Measurements from ENCODE around the gene PPP6R3.

DNA sequence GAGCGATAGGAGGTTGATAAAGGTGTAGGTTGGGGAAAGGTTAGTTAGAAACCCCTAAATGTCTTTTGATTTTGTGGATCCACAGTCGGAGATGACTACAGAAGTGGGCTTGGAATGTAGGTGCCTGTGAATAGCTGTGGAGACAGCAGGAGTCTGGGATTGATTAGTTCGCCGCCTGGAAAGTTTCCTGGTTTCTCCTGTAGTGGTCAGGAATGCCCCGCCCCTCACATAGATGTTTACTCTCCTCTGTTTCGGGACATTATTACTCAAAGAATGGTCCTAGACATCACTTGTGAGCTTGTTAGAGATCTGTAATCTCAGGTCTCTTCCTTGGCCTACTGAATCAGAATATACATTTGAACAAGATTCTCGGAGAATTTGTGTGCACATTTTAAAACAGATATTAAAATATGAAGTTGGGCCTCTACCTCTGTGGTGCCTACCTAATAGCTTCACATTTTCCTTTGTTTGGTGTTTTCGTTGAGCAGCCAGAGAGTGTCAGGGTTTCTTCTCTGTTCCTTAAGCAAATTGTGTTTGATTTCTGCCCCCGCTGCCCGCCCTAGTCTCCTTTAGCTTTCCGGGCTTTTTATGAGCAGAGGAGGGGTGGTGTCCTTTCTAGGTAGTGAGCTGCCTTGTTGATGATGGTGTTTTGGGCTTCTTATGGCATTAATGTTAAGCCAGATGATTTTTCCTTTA lies 89.4 kb downstream of the PPP6R3 start:
- TF ChIP-seq POLR2A (IDR thresholded peaks at IDR 0.05): no peak
- TF ChIP-seq, protein P1, sequence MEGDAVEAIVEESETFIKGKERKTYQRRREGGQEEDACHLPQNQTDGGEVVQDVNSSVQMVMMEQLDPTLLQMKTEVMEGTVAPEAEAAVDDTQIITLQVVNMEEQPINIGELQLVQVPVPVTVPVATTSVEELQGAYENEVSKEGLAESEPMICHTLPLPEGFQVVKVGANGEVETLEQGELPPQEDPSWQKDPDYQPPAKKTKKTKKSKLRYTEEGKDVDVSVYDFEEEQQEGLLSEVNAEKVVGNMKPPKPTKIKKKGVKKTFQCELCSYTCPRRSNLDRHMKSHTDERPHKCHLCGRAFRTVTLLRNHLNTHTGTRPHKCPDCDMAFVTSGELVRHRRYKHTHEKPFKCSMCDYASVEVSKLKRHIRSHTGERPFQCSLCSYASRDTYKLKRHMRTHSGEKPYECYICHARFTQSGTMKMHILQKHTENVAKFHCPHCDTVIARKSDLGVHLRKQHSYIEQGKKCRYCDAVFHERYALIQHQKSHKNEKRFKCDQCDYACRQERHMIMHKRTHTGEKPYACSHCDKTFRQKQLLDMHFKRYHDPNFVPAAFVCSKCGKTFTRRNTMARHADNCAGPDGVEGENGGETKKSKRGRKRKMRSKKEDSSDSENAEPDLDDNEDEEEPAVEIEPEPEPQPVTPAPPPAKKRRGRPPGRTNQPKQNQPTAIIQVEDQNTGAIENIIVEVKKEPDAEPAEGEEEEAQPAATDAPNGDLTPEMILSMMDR (IDR thresholded peaks at IDR 0.05): no peak

Measured in heart left ventricle (tissue), 13 donors.